ENCODE measurements around the gene ASGR2. TPM values are rescaled to one million over a fixed set of nuclear protein-coding genes. Genes with fewer than 3 reads are reported as not detected.

ASGR2 gene
- total RNA-seq, 1 experiment from 2014 or later, result 0.13 TPM

DNA sequence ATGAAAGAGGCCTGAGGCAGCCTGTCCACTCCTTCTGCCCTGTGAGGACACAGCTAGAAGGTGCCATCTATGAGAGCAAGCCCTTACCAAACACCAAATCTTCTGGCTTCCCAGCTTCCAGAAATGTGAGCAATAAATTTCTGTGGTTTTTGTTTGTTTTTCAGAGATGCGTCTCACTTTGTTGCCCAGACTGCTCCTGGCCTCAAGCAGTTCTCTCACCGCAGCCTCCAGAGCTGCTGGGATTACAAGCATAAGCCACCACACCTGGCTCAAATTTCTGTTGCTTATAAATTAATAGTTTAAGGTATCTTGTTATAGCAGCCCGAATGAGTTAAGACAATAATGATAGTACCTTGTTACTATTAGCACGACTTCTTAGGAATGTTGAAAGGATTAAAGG is 58.2 kb downstream of the ASGR2 start (continued):
- TF ChIP-seq, protein P1, sequence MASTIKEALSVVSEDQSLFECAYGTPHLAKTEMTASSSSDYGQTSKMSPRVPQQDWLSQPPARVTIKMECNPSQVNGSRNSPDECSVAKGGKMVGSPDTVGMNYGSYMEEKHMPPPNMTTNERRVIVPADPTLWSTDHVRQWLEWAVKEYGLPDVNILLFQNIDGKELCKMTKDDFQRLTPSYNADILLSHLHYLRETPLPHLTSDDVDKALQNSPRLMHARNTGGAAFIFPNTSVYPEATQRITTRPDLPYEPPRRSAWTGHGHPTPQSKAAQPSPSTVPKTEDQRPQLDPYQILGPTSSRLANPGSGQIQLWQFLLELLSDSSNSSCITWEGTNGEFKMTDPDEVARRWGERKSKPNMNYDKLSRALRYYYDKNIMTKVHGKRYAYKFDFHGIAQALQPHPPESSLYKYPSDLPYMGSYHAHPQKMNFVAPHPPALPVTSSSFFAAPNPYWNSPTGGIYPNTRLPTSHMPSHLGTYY (CRISPR knock-in tag; IDR thresholded peaks at IDR 0.05), result no peak
- TF ChIP-seq, protein P2, sequence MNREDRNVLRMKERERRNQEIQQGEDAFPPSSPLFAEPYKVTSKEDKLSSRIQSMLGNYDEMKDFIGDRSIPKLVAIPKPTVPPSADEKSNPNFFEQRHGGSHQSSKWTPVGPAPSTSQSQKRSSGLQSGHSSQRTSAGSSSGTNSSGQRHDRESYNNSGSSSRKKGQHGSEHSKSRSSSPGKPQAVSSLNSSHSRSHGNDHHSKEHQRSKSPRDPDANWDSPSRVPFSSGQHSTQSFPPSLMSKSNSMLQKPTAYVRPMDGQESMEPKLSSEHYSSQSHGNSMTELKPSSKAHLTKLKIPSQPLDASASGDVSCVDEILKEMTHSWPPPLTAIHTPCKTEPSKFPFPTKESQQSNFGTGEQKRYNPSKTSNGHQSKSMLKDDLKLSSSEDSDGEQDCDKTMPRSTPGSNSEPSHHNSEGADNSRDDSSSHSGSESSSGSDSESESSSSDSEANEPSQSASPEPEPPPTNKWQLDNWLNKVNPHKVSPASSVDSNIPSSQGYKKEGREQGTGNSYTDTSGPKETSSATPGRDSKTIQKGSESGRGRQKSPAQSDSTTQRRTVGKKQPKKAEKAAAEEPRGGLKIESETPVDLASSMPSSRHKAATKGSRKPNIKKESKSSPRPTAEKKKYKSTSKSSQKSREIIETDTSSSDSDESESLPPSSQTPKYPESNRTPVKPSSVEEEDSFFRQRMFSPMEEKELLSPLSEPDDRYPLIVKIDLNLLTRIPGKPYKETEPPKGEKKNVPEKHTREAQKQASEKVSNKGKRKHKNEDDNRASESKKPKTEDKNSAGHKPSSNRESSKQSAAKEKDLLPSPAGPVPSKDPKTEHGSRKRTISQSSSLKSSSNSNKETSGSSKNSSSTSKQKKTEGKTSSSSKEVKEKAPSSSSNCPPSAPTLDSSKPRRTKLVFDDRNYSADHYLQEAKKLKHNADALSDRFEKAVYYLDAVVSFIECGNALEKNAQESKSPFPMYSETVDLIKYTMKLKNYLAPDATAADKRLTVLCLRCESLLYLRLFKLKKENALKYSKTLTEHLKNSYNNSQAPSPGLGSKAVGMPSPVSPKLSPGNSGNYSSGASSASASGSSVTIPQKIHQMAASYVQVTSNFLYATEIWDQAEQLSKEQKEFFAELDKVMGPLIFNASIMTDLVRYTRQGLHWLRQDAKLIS (CRISPR knock-in tag; IDR thresholded peaks at IDR 0.05; ENCODE audit: borderline replicate concordance), result no peak
- TF ChIP-seq, protein P3, sequence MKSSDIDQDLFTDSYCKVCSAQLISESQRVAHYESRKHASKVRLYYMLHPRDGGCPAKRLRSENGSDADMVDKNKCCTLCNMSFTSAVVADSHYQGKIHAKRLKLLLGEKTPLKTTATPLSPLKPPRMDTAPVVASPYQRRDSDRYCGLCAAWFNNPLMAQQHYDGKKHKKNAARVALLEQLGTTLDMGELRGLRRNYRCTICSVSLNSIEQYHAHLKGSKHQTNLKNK (CRISPR knock-in tag; IDR thresholded peaks at IDR 0.05), result no peak
- TF ChIP-seq SMAD4 (CRISPR knock-in tag; IDR thresholded peaks at IDR 0.05), result no peak

Other genes with a start within 250 kb of the ASGR2 start
- 1.6 to 1.9 TPM (median 1.9 TPM) in 3 replicates for gene ALOX12, start 118.8 kb downstream of the ASGR2 start, total RNA-seq (2021)
- 162 to 173 TPM (median 170 TPM) in 3 replicates for gene RNASEK, start 102.2 kb downstream of the ASGR2 start, total RNA-seq (2021)
- 11.4 to 13.5 TPM (median 12.3 TPM) in 3 replicates for gene BCL6B, start 91.8 kb downstream of the ASGR2 start, total RNA-seq (2021)
- gene SLC16A13, start 78.8 kb downstream of the ASGR2 start, total RNA-seq (2021), result 5.2 to 7.1 TPM (median 6.9 TPM) in 3 replicates
- gene SLC16A11, start 70.7 kb downstream of the ASGR2 start, total RNA-seq (2021), result 0.48 to 0.62 TPM (median 0.53 TPM) in 3 replicates
- 0.18 TPM in 1 of 3 replicates, not detected in the others for gene CLEC10A, start 34.6 kb downstream of the ASGR2 start, total RNA-seq (2021)
- 13.3 to 17.7 TPM (median 15.8 TPM) in 3 replicates for gene ASGR1, start 64.5 kb upstream of the ASGR2 start, total RNA-seq (2021)
- gene DLG4, start 105.0 kb upstream of the ASGR2 start, total RNA-seq (2021), result 47.1 to 59.7 TPM (median 48.0 TPM) in 3 replicates
- 213 to 236 TPM (median 221 TPM) in 3 replicates for gene ACADVL, start 105.1 kb upstream of the ASGR2 start, total RNA-seq (2021)
- 57.6 to 67.3 TPM (median 59.8 TPM) in 3 replicates for gene DVL2, start 119.7 kb upstream of the ASGR2 start, total RNA-seq (2021)
- 45.8 to 50.1 TPM (median 49.1 TPM) in 3 replicates for gene PHF23, start 124.6 kb upstream of the ASGR2 start, total RNA-seq (2021)
- 228 to 247 TPM (median 238 TPM) in 3 replicates for gene GABARAP, start 127.6 kb upstream of the ASGR2 start, total RNA-seq (2021)
- 120 to 127 TPM (median 126 TPM) in 3 replicates for gene CTDNEP1, start 136.9 kb upstream of the ASGR2 start, total RNA-seq (2021)
- 101 to 103 TPM (median 103 TPM) in 3 replicates for gene ELP5, start 137.4 kb upstream of the ASGR2 start, total RNA-seq (2021)
- 131 to 136 TPM (median 136 TPM) in 3 replicates for gene CLDN7, start 147.7 kb upstream of the ASGR2 start, total RNA-seq (2021)
- 5.6 to 6.4 TPM (median 6.2 TPM) in 3 replicates for gene SLC2A4, start 166.9 kb upstream of the ASGR2 start, total RNA-seq (2021)
- gene YBX2, start 179.8 kb upstream of the ASGR2 start, total RNA-seq (2021), result 26.8 to 36.5 TPM (median 35.2 TPM) in 3 replicates
- gene EIF5A, start 192.8 kb upstream of the ASGR2 start, total RNA-seq (2021), result 929 to 1,021 TPM (median 936 TPM) in 3 replicates
- gene GPS2, start 200.5 kb upstream of the ASGR2 start, total RNA-seq (2021), result 42.2 to 55.9 TPM (median 44.7 TPM) in 3 replicates
- 44.3 to 64.4 TPM (median 50.2 TPM) in 3 replicates for gene NEURL4, start 214.5 kb upstream of the ASGR2 start, total RNA-seq (2021)
- 58.6 to 63.9 TPM (median 60.6 TPM) in 3 replicates for gene ACAP1, start 221.7 kb upstream of the ASGR2 start, total RNA-seq (2021)
- 8.1 to 9.0 TPM (median 8.2 TPM) in 3 replicates for gene KCTD11, start 237.3 kb upstream of the ASGR2 start, total RNA-seq (2021)
- not detected in 3 replicates for gene TMEM95, start 240.3 kb upstream of the ASGR2 start, total RNA-seq (2021)

Measured in WTC11 (cell line).